ENCODE results near the gene MZF1. TPM values are rescaled to one million over a fixed set of nuclear protein-coding genes. Genes with fewer than 3 reads are reported as not detected.

The MZF1 gene
- total RNA-seq, 1 donor from 2014 or later: 10.9 TPM

DNA sequence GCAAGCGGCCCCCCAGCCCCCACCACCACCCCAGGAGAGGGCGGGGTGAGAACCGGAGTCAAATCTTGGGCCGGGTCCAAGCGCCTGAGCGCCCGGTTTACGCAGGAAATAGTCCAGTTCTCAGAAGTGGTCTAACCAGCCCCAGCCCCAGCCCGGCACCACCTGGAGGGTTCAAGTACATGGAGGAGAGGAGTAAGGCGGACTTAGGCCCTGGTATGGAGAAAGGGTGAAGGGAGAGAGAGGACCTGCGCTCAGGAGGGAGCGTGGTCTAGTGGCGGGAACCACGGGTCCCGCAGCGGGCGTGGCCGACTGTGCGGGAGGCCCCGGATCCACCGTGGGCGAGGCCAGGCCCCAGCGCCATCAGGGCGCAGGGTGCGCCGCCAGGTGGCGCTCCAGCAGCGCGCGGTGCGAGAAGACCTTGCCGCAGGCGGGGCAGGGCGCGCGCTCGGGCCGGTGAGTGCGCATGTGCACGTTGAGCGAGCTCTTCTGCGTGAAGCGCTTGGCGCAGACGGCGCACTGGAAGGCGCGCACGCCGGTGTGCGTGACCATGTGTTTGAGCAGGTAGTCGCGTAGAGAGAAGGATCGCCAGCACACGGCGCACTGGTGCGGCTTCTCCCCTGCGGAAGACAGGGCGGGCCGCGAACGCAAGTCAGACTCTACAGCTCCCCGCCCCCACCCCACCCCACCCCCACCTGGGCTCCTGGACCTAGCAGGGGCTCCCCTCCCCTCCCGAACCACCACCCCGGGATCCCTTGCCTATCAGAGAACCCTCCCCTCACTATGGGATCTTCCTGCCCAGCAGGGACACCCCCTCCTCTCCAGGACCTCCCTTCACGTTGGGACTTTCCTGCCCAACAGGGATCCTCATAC lies 59.2 kb downstream of the MZF1 start:
- H3K27ac ChIP-seq (replicated peaks): peak overlapping the region; percentile 78
- H3K4me1 ChIP-seq: peaks cover 56% of the 10 kb centered on the region

DNA sequence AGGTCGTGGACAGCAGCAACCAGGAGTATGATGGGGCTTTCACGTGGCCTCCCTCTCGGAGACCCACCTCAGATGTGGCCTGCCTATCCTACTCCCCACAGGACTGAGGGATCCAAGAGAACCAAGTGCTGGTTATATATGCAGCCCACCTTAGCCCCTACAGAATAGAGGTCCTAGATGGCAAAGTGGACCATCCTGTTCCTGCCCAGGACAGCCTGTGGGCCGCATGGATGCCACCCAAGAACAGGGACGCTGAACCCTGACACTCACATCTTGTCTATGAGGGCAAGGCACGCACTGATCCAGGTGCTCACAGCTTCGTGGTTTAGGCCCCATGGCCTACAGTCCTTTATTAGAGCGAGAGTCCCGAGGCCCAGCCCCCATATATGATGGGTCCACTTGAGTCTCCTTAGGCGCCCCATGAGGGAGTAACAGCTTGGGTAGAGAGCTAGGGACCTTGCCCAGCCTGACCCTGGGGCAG lies 59.9 kb downstream of the MZF1 start:
- TF ChIP-seq, protein P1, sequence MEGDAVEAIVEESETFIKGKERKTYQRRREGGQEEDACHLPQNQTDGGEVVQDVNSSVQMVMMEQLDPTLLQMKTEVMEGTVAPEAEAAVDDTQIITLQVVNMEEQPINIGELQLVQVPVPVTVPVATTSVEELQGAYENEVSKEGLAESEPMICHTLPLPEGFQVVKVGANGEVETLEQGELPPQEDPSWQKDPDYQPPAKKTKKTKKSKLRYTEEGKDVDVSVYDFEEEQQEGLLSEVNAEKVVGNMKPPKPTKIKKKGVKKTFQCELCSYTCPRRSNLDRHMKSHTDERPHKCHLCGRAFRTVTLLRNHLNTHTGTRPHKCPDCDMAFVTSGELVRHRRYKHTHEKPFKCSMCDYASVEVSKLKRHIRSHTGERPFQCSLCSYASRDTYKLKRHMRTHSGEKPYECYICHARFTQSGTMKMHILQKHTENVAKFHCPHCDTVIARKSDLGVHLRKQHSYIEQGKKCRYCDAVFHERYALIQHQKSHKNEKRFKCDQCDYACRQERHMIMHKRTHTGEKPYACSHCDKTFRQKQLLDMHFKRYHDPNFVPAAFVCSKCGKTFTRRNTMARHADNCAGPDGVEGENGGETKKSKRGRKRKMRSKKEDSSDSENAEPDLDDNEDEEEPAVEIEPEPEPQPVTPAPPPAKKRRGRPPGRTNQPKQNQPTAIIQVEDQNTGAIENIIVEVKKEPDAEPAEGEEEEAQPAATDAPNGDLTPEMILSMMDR (IDR thresholded peaks at IDR 0.05; ENCODE audit: borderline replicate concordance): no peak
- intact Hi-C loops (cut with micrococcal nuclease): no loop called here
- no peak overlapping the region for H3K4me3 ChIP-seq
- no peak for DNase-seq
- no peaks in the 10 kb centered on the region for H3K9me3 ChIP-seq (replicated peaks)
- peaks cover 23% of the 10 kb centered on the region for H3K36me3 ChIP-seq
- no peaks in the 10 kb centered on the region for H3K27me3 ChIP-seq (ENCODE audit: low read depth)
- H3K4me1 ChIP-seq: peaks cover 49% of the 10 kb centered on the region
- H3K27ac ChIP-seq (replicated peaks): peak overlapping the region; percentile 78

More for the DNA sequence above, 59.2 kb downstream of the MZF1 start:
- intact Hi-C loops (cut with micrococcal nuclease): no loop called here
- TF ChIP-seq, protein P1 (IDR thresholded peaks at IDR 0.05; ENCODE audit: borderline replicate concordance): peak; percentile 93
- H3K27me3 ChIP-seq (ENCODE audit: low read depth): no peaks in the 10 kb centered on the region
- H3K36me3 ChIP-seq: peaks cover 23% of the 10 kb centered on the region
- no peaks in the 10 kb centered on the region for H3K9me3 ChIP-seq (replicated peaks)
- DNase-seq: peak; percentile 88
- peak overlapping the region; percentile 66 for H3K4me3 ChIP-seq

Small RNA genes within 50 kb of the gene (microRNA-seq; reads per million reads assigned to microRNA genes)
- 0.94 reads per million for gene MIR6807

Other genes with a start within 250 kb of the MZF1 start
- gene ZSCAN22, start 246.3 kb downstream of the MZF1 start, total RNA-seq: 1.8 TPM
- 3.7 TPM for gene A1BG, start 219.8 kb downstream of the MZF1 start, total RNA-seq
- 0.41 TPM for gene ZNF497, start 210.6 kb downstream of the MZF1 start, total RNA-seq
- 0.19 TPM for gene ZNF837, start 192.3 kb downstream of the MZF1 start, total RNA-seq
- gene RPS5, start 186.1 kb downstream of the MZF1 start, total RNA-seq: 496 TPM
- gene RNF225, start 177.7 kb downstream of the MZF1 start, total RNA-seq: not detected
- 16.8 TPM for gene ZNF584, start 164.7 kb downstream of the MZF1 start, total RNA-seq
- 5.7 TPM for gene ZNF132, start 133.2 kb downstream of the MZF1 start, total RNA-seq
- gene ZNF324B, start 121.7 kb downstream of the MZF1 start, total RNA-seq: 3.1 TPM
- gene ZNF324, start 106.3 kb downstream of the MZF1 start, total RNA-seq: 5.3 TPM
- gene ZNF446, start 97.0 kb downstream of the MZF1 start, total RNA-seq: 4.9 TPM
- gene SLC27A5, start 61.3 kb downstream of the MZF1 start, total RNA-seq: 4.1 TPM
- gene ZBTB45, start 53.5 kb downstream of the MZF1 start, total RNA-seq: 10.2 TPM
- gene TRIM28, start 29.3 kb downstream of the MZF1 start, total RNA-seq: 136 TPM
- gene CHMP2A, start 18.2 kb downstream of the MZF1 start, total RNA-seq: 124 TPM
- 116 TPM for gene UBE2M, start 14.7 kb downstream of the MZF1 start, total RNA-seq

Data from left ventricle myocardium inferior (tissue), 1 donor.